Keratinocyte (primary cell): ENCODE results near the gene AP4S1. TPM values are rescaled to one million over a fixed set of nuclear protein-coding genes. Genes with fewer than 3 reads are reported as not detected.

Source experiments
- DNase-seq: peaks from one replicate; pipeline ENCODE4 v3.0.0-alpha.2; 2011; ENCODE audit warnings: low read depth, missing footprints, low spot score
- FAIRE-seq: peaks from 2 replicates; lab custom pipeline; 2011; peaks lifted over from hg19 to GRCh38; lab: Jason Lieb, UNC
- H2AFZ ChIP-seq: 2 replicates; pipeline ENCODE4 v1.6.0; 2012; ENCODE audit warnings: low read length, control low read depth, inconsistent platforms; ENCODE audit not compliant: control insufficient read depth
- H3K27ac ChIP-seq: 2 replicates; pipeline ENCODE4 v1.5.1; 2011; ENCODE audit warnings: low read length; ENCODE audit not compliant: control insufficient read depth, insufficient read depth
- H3K27me3 ChIP-seq: 3 replicates; pipeline ENCODE4 v1.6.0; 2011; ENCODE audit warnings: low read length; ENCODE audit not compliant: control insufficient read depth, insufficient read depth; ENCODE audit errors: extremely low read depth
- H3K36me3 ChIP-seq, 2 experiments: 2 replicates in 1 of 2; 3 replicates in 1 of 2; pipeline ENCODE4 v1.5.1; 2011; ENCODE audit warnings: low read length in 2 of 2, mild to moderate bottlenecking in 1 of 2; ENCODE audit not compliant: control insufficient read depth in 2 of 2, insufficient read depth in 2 of 2; ENCODE audit errors: extremely low read depth in 1 of 2
- H3K4me1 ChIP-seq: 3 replicates; pipeline ENCODE4 v1.5.1; 2011; ENCODE audit warnings: low read length; ENCODE audit not compliant: control insufficient read depth, insufficient read depth; ENCODE audit errors: extremely low read depth
- H3K4me2 ChIP-seq: 3 replicates; pipeline ENCODE4 v1.6.0; 2011; ENCODE audit warnings: low read depth, low read length; ENCODE audit not compliant: control insufficient read depth, insufficient read depth; ENCODE audit errors: extremely low read depth
- H3K4me3 ChIP-seq, 3 experiments: fragments of 200-600 bp in 1 of 3; sonication (generic) in 1 of 3; 2 replicates in 2 of 3; 3 replicates in 1 of 3; pipeline ENCODE4 v1.5.1; 2011 to 2016; ENCODE audit warnings: low read length in 3 of 3, mild to moderate bottlenecking in 3 of 3, control low read depth in 2 of 3, inconsistent platforms in 1 of 3, low read depth in 1 of 3, mixed read lengths in 1 of 3, mixed run types in 1 of 3, moderate library complexity in 1 of 3; ENCODE audit not compliant: control insufficient read depth in 2 of 3, insufficient read depth in 2 of 3; ENCODE audit errors: extremely low read depth in 1 of 3
- H3K79me2 ChIP-seq: 2 replicates; pipeline ENCODE4 v1.6.0; 2012; ENCODE audit warnings: low read length; ENCODE audit not compliant: control insufficient read depth, insufficient read depth
- H3K9ac ChIP-seq: 3 replicates; pipeline ENCODE4 v1.6.0; 2011; ENCODE audit warnings: low read length; ENCODE audit not compliant: control insufficient read depth, insufficient read depth; ENCODE audit errors: extremely low read depth
- H3K9me1 ChIP-seq: 3 replicates; pipeline ENCODE4 v1.6.0; 2011; ENCODE audit warnings: low read length; ENCODE audit not compliant: control insufficient read depth, insufficient read depth; ENCODE audit errors: extremely low read depth
- H3K9me3 ChIP-seq: 2 replicates; pipeline ENCODE4 v1.5.1; 2012; ENCODE audit warnings: low read depth, low read length; ENCODE audit not compliant: control insufficient read depth
- H4K20me1 ChIP-seq: 3 replicates; pipeline ENCODE4 v1.6.0; 2011; ENCODE audit warnings: low read length; ENCODE audit not compliant: control insufficient read depth, insufficient read depth; ENCODE audit errors: extremely low read depth
- EZH2 ChIP-seq: IDR thresholded peaks from one replicate; pipeline ENCODE4 v1.6.1; 2012; ENCODE audit warnings: inconsistent platforms, mild to moderate bottlenecking, low read length, moderate library complexity
- dilution Hi-C: fragments of 300-500 bp; cut with MboI; formaldehyde crosslinking; loops from one replicate; pipeline ENCODE4 v1.7.0; 2020; ENCODE audit warnings: low sequenced_read_pairs; ENCODE audit not compliant: extremely low pct_ligation_motif_present
- polyA plus RNA-seq, 5 experiments: library from polyadenylated mRNA; depleted of rRNA in 3 of 5; stranded (reverse) in 3 of 5; stranded (forward) in 1 of 5; unstranded in 1 of 5; fragments of >200 nt; gene quantifications; 1 replicate in 1 of 5; 2 replicates in 3 of 5; 3 replicates in 1 of 5; pipeline versions ENCODE4 v1.2.1 to v1.2.3, GENCODE V29; 2011 to 2012; ENCODE audit warnings: missing spikeins in 2 of 5, low read depth in 1 of 5, low replicate concordance in 1 of 5
- TF ChIP-seq, protein P1 (sequence below), 3 experiments: IDR thresholded peaks in 1 of 3; conservative IDR thresholded peaks in 1 of 3; optimal IDR thresholded peaks in 1 of 3; 2 replicates in 2 of 3; 3 replicates in 1 of 3; pipeline versions ENCODE3 to v1.5.1; 2011; ENCODE audit warnings: low read length in 3 of 3, mild to moderate bottlenecking in 3 of 3, moderate library complexity in 2 of 3, control low read depth in 1 of 3, inconsistent platforms in 1 of 3; ENCODE audit not compliant: insufficient read depth in 2 of 3; ENCODE audit errors: extremely low read depth in 1 of 3

Gene AP4S1
- polyA plus RNA-seq, 1 donor (not counting 4 experiments of a cell fraction or from before 2014, with no cell fraction given) = 6.2 TPM

DNA sequence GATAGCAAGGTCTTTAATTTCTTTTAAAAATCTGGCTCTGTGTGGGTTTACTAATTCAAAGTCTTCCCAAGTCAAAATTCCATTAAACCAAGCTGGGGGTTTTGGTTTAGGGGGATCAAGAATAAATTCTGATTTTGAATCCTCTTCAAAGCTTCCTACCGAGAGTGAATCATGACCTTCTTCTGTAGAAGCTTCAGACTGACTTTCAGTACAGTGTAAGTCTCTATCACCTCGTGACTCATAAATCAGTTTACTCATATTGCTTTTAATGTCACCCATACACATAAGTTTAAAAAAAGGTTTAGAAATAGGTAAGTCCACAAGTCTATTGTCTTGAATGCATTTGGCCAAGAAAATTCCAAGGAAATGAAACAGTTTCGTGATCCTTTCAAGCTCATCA lies 81.3 kb downstream of the AP4S1 start:
- H3K9me1 ChIP-seq = no peaks in the 10 kb centered on the region
- no peak overlapping the region for H3K9ac ChIP-seq
- H3K79me2 ChIP-seq = no peaks in the 10 kb centered on the region
- no peak overlapping the region for H3K4me2 ChIP-seq
- no peaks in the 10 kb centered on the region for H3K27me3 ChIP-seq
- H3K9me3 ChIP-seq = no peaks in the 10 kb centered on the region
- no peak overlapping the region for H3K27ac ChIP-seq
- no peak overlapping the region for H2AFZ ChIP-seq
- no peak for FAIRE-seq
- H3K36me3 ChIP-seq = peaks cover 14 to 31% of the 10 kb centered on the region in 2 experiments
- no peaks in the 10 kb centered on the region for H3K4me1 ChIP-seq
- peaks cover 2% of the 10 kb centered on the region for H4K20me1 ChIP-seq
- TF ChIP-seq, protein P1, sequence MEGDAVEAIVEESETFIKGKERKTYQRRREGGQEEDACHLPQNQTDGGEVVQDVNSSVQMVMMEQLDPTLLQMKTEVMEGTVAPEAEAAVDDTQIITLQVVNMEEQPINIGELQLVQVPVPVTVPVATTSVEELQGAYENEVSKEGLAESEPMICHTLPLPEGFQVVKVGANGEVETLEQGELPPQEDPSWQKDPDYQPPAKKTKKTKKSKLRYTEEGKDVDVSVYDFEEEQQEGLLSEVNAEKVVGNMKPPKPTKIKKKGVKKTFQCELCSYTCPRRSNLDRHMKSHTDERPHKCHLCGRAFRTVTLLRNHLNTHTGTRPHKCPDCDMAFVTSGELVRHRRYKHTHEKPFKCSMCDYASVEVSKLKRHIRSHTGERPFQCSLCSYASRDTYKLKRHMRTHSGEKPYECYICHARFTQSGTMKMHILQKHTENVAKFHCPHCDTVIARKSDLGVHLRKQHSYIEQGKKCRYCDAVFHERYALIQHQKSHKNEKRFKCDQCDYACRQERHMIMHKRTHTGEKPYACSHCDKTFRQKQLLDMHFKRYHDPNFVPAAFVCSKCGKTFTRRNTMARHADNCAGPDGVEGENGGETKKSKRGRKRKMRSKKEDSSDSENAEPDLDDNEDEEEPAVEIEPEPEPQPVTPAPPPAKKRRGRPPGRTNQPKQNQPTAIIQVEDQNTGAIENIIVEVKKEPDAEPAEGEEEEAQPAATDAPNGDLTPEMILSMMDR (optimal IDR thresholded peaks at IDR 0.05 in 1 of 3, IDR thresholded peaks at IDR 0.05 in 1 of 3, conservative IDR thresholded peaks at IDR 0.05 in 1 of 3; ENCODE audit: extremely low read depth in 1 of 3, insufficient read depth in 2 of 3, low read length in 3 of 3) = no peak
- no peak for TF ChIP-seq EZH2
- DNase-seq = no peak
- H3K4me3 ChIP-seq = no peak overlapping the region
- dilution Hi-C loops = no loop called here

DNA sequence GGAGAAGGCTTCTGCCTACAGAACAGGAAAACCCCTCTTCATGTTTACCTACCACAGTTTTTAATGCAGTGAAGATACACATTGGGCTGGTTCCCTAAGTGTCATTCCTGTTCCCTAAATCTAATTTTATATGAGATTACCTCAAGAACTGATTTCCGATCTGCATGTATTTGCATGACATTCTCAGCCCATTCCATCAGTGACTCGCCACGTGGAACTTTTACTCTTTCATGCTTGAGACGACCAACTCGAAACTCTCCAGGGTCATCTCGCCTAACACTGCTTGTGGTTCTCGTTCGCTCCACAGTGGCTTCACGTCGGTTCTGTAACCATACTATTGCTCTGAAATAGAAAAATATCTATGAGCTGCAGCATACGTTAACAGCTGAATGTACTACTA lies 83.8 kb downstream of the AP4S1 start:
- Histone ChIP-seq H3K9ac (no peak overlapping the region), H2AFZ (no peak overlapping the region), H3K27me3 (no peaks in the 10 kb centered on the region), H4K20me1 (peaks cover 2% of the 10 kb centered on the region), H3K27ac (no peak overlapping the region), H3K4me1 (no peaks in the 10 kb centered on the region), H3K9me3 (no peaks in the 10 kb centered on the region), H3K9me1 (no peaks in the 10 kb centered on the region), H3K4me3 (no peak overlapping the region), H3K79me2 (no peaks in the 10 kb centered on the region), H3K36me3 (peaks cover 18 to 34% of the 10 kb centered on the region in 2 experiments), H3K4me2 (no peak overlapping the region)
- FAIRE-seq = no peak
- dilution Hi-C loops = no loop called here
- no peak for DNase-seq
- TF ChIP-seq EZH2 = no peak
- TF ChIP-seq, protein P1 (optimal IDR thresholded peaks at IDR 0.05 in 1 of 3, IDR thresholded peaks at IDR 0.05 in 1 of 3, conservative IDR thresholded peaks at IDR 0.05 in 1 of 3; ENCODE audit: extremely low read depth in 1 of 3, insufficient read depth in 2 of 3, low read length in 3 of 3) = no peak
